Lower lobe of right lung (tissue), 2 donors: ENCODE measurements around the gene MYH13. TPM values are rescaled to one million over a fixed set of nuclear protein-coding genes. Genes with fewer than 3 reads are reported as not detected.

Experiments
- ATAC-seq, 2 donors: fragments of 200-7000 bp; cut with Tn5 transposase; one replicate each; pipeline ENCODE4 v1.9.1; 2020 to 2022; ENCODE audit warnings: mild to moderate bottlenecking in 2 of 2, moderate library complexity in 2 of 2
- DNase-seq: peaks from one replicate; pipeline ENCODE4 v3.0.0-alpha.2; 2020
- H3K27ac ChIP-seq: fragments of 200-600 bp; one replicate; pipeline ENCODE4 v1.8.0; 2022
- H3K27me3 ChIP-seq: fragments of 200-600 bp; one replicate; pipeline ENCODE4 v1.8.0; 2022; ENCODE audit warnings: low read depth
- H3K36me3 ChIP-seq: fragments of 200-600 bp; one replicate; pipeline ENCODE4 v1.8.0; 2022; ENCODE audit warnings: mild to moderate bottlenecking
- H3K4me1 ChIP-seq: fragments of 200-600 bp; one replicate; pipeline ENCODE4 v1.8.0; 2022
- H3K4me3 ChIP-seq: fragments of 200-600 bp; one replicate; pipeline ENCODE4 v1.8.0; 2022; ENCODE audit warnings: mild to moderate bottlenecking
- H3K9me3 ChIP-seq: fragments of 200-600 bp; one replicate; pipeline ENCODE4 v1.8.0; 2022
- intact Hi-C: fragments of 100-400 bp; cut with DNase I; formaldehyde crosslinking; loops from one replicate; pipeline ENCODE4 v1.11.0; 2022
- total RNA-seq: library from RNA; stranded (reverse); fragmentation: NEBNext Ultra II Directional; extraction: Animal tissue kit (Norgen Biotek cat#: 25700); gene quantifications from one replicate; pipeline ENCODE4 v1.2.1, GENCODE V29; 2021
- TF ChIP-seq, protein P1 (sequence below): fragments of 200-600 bp; IDR thresholded peaks from one replicate; pipeline ENCODE4 v1.8.0; 2022; ENCODE audit warnings: antibody characterized with exemption, mild to moderate bottlenecking
- donor health status: DM: no; HTN: yes; CAD: no; lungs with severe emphysema.

Gene MYH13
- total RNA-seq, 1 donor from 2014 or later = not detected

GRCh38 chr17:10349403-10349802, 23.4 kb downstream of the MYH13 start:
- Histone ChIP-seq H3K27ac (no peak overlapping the region), H3K4me1 (no peaks in the 10 kb centered on the region), H3K4me3 (no peak overlapping the region), H3K9me3 (no peaks in the 10 kb centered on the region), H3K36me3 (no peaks in the 10 kb centered on the region), H3K27me3 (no peaks in the 10 kb centered on the region)
- TF ChIP-seq, protein P1, sequence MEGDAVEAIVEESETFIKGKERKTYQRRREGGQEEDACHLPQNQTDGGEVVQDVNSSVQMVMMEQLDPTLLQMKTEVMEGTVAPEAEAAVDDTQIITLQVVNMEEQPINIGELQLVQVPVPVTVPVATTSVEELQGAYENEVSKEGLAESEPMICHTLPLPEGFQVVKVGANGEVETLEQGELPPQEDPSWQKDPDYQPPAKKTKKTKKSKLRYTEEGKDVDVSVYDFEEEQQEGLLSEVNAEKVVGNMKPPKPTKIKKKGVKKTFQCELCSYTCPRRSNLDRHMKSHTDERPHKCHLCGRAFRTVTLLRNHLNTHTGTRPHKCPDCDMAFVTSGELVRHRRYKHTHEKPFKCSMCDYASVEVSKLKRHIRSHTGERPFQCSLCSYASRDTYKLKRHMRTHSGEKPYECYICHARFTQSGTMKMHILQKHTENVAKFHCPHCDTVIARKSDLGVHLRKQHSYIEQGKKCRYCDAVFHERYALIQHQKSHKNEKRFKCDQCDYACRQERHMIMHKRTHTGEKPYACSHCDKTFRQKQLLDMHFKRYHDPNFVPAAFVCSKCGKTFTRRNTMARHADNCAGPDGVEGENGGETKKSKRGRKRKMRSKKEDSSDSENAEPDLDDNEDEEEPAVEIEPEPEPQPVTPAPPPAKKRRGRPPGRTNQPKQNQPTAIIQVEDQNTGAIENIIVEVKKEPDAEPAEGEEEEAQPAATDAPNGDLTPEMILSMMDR = peak; percentile 17
- ATAC-seq (no peak), DNase-seq (no peak)
- intact Hi-C loops = no loop called here

DNA sequence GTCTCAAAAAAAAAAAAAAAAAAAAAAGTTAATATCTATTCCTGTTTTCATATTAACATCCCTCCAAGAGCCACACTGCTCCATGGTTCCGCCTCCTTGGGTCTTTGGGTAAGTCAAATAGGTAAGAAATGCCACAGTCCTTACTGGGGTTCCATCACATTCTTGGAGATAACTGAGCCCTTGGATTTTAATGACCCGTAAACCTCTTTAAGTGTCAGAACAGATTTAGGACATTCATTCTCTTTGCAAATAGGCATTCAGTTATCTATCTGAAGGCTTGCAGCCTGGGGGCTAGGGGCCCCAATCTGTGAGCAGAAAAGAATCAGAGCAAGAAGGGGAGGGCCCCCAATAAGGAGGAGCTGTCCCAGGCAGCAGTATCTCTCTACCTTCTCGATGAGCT, 28.0 kb downstream of the MYH13 start:
- DNase-seq (no peak), ATAC-seq (no peak)
- no peak overlapping the region for H3K27ac ChIP-seq
- intact Hi-C loops = no loop called here
- H3K36me3 ChIP-seq = no peaks in the 10 kb centered on the region
- no peaks in the 10 kb centered on the region for H3K4me1 ChIP-seq
- H3K4me3 ChIP-seq = no peak overlapping the region
- H3K27me3 ChIP-seq = no peaks in the 10 kb centered on the region
- TF ChIP-seq, protein P1 = no peak
- no peaks in the 10 kb centered on the region for H3K9me3 ChIP-seq

DNA sequence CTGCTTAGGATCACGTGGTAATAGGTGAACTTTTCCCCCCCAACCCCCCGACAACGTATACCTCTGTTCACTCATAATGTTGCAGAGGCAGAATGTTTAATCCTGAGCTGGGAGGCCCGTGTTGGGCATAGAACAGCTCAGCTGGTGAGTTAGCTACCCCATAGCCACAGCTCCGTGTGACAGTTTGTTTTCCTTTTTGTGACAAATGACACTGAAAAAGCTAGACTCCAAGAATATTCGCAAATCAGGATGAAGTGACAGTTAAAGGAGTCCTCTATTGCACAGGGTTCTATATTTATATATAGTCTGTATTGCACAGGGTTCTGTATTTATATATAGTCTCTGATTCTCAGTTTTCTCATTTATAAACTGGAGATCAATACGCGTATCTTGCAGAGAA, 33.8 kb downstream of the MYH13 start:
- ATAC-seq (no peak), DNase-seq (no peak)
- TF ChIP-seq, protein P1 = no peak
- intact Hi-C loops = no loop called here
- H3K27me3 ChIP-seq = no peaks in the 10 kb centered on the region
- H3K27ac ChIP-seq = no peak overlapping the region
- H3K4me1 ChIP-seq = no peaks in the 10 kb centered on the region
- H3K36me3 ChIP-seq = no peaks in the 10 kb centered on the region
- no peak overlapping the region for H3K4me3 ChIP-seq
- no peaks in the 10 kb centered on the region for H3K9me3 ChIP-seq

DNA sequence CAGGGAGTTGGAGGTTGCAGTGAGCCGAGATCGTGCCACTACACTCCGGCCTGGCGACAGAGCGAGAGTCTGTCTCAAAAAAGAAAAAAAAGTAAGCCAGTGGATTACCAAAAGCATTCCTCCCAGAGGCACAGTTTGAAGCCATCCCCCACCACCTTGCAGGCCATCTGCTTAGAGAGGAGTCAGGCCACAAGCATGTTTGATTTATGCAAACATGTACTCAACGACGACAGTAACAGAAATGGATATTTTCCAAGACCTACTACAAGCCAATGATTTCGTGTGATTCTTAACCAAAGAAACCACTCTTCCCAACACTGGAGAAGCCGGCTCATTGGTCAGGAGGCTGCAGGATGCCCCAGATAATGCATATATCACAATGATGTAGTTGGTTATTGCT, 34.8 kb downstream of the MYH13 start:
- Histone ChIP-seq H3K4me3 (no peak overlapping the region), H3K27ac (no peak overlapping the region), H3K4me1 (no peaks in the 10 kb centered on the region), H3K27me3 (no peaks in the 10 kb centered on the region), H3K36me3 (no peaks in the 10 kb centered on the region), H3K9me3 (no peaks in the 10 kb centered on the region)
- TF ChIP-seq, protein P1 = no peak
- ATAC-seq (no peak), DNase-seq (no peak)
- intact Hi-C loops = no loop called here

DNA sequence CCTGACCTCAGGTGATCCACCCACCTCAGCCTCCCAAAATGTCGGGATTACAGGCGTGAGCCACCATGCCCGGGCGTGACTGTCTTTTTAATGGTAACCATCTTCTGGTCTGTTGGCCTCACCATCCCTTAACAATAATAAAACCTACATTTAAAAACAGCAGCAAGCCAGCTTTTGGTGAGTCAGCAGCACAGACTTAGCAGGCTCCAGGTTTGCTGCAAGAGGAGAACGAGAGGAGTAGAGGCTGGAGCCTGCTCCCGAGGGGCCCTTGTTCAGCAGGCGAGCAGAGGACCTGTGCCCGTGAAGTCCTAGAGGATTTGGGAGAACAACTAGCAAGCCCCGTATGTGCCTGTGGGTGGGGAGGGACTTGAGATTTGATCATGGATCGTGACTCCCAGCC, 35.7 kb downstream of the MYH13 start:
- TF ChIP-seq, protein P1 = no peak
- Histone ChIP-seq H3K27me3 (no peaks in the 10 kb centered on the region), H3K36me3 (no peaks in the 10 kb centered on the region), H3K9me3 (no peaks in the 10 kb centered on the region), H3K4me1 (no peaks in the 10 kb centered on the region), H3K27ac (no peak overlapping the region), H3K4me3 (no peak overlapping the region)
- DNase-seq = no peak
- intact Hi-C loops = no loop called here
- no peak for ATAC-seq

DNA sequence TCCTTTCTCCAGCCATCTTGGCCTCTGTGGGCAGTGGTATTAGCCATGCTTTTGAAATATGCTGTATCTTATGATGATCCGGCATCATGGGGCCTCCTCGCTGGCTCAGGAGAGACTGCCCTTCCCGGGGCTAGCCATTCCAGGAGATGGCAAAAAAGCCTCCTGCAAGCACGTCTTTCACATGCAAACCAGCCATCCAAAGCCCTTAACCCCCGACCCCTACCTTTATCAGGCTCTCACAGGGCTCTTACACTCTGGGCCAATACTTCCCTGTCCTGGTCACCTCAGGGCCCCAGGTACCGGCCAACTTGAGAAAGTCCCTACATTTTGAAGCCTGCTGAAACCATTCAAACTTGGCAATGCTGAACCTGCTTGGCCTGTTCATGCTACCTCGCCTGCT, 36.4 kb downstream of the MYH13 start:
- intact Hi-C loops = no loop called here
- H3K4me3 ChIP-seq = no peak overlapping the region
- no peaks in the 10 kb centered on the region for H3K9me3 ChIP-seq
- no peaks in the 10 kb centered on the region for H3K36me3 ChIP-seq
- TF ChIP-seq, protein P1 = no peak
- H3K4me1 ChIP-seq = no peaks in the 10 kb centered on the region
- no peaks in the 10 kb centered on the region for H3K27me3 ChIP-seq
- no peak for ATAC-seq
- H3K27ac ChIP-seq = no peak overlapping the region
- DNase-seq = no peak
